Measurements from ENCODE around the gene CENPX. TPM values are rescaled to one million over a fixed set of nuclear protein-coding genes. Genes with fewer than 3 reads are reported as not detected.
A peak's percentile ranks its signal among the peaks of the same experiment; 100 is the strongest.

The CENPX gene
- total and polyA plus RNA-seq, 2 of the 13 experiments (the other 11 are each of a cell fraction or from before 2014, with no cell fraction given): 92.7 to 170 TPM

DNA sequence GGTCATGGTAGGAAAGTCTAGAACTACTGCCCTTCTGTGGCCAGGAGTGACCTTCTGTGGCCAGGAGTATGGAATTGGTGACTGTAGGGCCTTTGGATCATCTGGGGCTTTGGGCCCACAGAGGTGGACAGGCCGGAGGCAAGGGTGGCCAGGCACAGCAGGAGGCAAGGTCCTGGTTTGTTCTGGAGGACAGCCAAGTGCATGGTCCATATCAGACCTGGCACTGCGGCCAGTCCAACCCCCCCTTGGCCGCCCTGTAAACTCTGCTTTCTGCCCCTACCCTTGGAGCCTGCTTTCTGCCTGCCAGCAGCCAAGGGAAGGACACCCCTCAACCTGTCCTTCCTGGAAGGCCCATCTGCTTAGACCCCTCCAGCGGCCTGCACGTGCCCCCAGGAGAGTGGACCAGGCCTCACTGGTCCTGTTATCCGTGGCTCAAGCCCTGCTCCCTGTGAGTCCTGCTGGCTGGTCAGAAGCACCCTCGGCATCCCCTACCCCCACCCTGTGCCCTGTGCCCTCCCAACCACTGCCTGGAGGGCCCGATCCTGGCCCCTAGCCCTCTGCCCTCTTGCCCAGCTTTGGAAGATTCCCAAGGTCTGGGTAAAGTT lies 17.1 kb upstream of the CENPX start (continued):
- TF ChIP-seq, protein P1, sequence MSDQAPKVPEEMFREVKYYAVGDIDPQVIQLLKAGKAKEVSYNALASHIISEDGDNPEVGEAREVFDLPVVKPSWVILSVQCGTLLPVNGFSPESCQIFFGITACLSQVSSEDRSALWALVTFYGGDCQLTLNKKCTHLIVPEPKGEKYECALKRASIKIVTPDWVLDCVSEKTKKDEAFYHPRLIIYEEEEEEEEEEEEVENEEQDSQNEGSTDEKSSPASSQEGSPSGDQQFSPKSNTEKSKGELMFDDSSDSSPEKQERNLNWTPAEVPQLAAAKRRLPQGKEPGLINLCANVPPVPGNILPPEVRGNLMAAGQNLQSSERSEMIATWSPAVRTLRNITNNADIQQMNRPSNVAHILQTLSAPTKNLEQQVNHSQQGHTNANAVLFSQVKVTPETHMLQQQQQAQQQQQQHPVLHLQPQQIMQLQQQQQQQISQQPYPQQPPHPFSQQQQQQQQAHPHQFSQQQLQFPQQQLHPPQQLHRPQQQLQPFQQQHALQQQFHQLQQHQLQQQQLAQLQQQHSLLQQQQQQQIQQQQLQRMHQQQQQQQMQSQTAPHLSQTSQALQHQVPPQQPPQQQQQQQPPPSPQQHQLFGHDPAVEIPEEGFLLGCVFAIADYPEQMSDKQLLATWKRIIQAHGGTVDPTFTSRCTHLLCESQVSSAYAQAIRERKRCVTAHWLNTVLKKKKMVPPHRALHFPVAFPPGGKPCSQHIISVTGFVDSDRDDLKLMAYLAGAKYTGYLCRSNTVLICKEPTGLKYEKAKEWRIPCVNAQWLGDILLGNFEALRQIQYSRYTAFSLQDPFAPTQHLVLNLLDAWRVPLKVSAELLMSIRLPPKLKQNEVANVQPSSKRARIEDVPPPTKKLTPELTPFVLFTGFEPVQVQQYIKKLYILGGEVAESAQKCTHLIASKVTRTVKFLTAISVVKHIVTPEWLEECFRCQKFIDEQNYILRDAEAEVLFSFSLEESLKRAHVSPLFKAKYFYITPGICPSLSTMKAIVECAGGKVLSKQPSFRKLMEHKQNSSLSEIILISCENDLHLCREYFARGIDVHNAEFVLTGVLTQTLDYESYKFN (CRISPR knock-in tag; conservative IDR thresholded peaks at IDR 0.05): peak; percentile 70
- TF ChIP-seq PAWR (CRISPR knock-in tag; IDR thresholded peaks at IDR 0.05; ENCODE audit: borderline replicate concordance) (no peak), TFAP4 (IDR thresholded peaks at IDR 0.05; ENCODE audit: borderline replicate concordance, low read depth) (peak; percentile 50; the same call in 1 of the 2 replicates), ZBTB3 (CRISPR knock-in tag; IDR thresholded peaks at IDR 0.05; ENCODE audit: borderline replicate concordance, low read depth) (no peak), ZBTB7A (CRISPR knock-in tag; IDR thresholded peaks at IDR 0.05) (peak; percentile 66; the same call in 1 of the 2 replicates), ZNF562 (CRISPR knock-in tag; IDR thresholded peaks at IDR 0.05; ENCODE audit: borderline replicate concordance) (no peak), ZNF230 (CRISPR knock-in tag; IDR thresholded peaks at IDR 0.05) (no peak), TEAD2 (CRISPR knock-in tag; IDR thresholded peaks at IDR 0.05) (no peak), PATZ1 (CRISPR knock-in tag; IDR thresholded peaks at IDR 0.05) (peak; percentile 89), MTA1 (CRISPR knock-in tag; IDR thresholded peaks at IDR 0.05; ENCODE audit: borderline replicate concordance) (peak; percentile 87; the same call in 1 of the 2 replicates), ZNF430 (CRISPR knock-in tag; IDR thresholded peaks at IDR 0.05) (peak; percentile 50; the same call in 1 of the 2 replicates), ATF7-NPFF (CRISPR knock-in tag; IDR thresholded peaks at IDR 0.05; ENCODE audit: low read depth) (no peak), REPIN1 (CRISPR knock-in tag; IDR thresholded peaks at IDR 0.05; ENCODE audit: borderline replicate concordance, low read depth) (no peak), ZNF225 (CRISPR knock-in tag; IDR thresholded peaks at IDR 0.05) (no peak), HNRNPL (IDR thresholded peaks at IDR 0.05; ENCODE audit: low read depth, low read length) (peak; percentile 97), ZNF570 (CRISPR knock-in tag; IDR thresholded peaks at IDR 0.05; ENCODE audit: borderline replicate concordance) (no peak), HMGXB4 (CRISPR knock-in tag; IDR thresholded peaks at IDR 0.05; ENCODE audit: borderline replicate concordance in 1 of 2, low read depth in 1 of 2) (0 out of 4 replicates have a peak, but pooled peaks of 1 of the 2 experiments have one; percentile 37), ZNF350 (CRISPR knock-in tag; IDR thresholded peaks at IDR 0.05; ENCODE audit: borderline replicate concordance, low read depth) (0 out of 2 replicates have a peak, but pooled peaks have one; percentile 41)
- TF ChIP-seq, protein P2, sequence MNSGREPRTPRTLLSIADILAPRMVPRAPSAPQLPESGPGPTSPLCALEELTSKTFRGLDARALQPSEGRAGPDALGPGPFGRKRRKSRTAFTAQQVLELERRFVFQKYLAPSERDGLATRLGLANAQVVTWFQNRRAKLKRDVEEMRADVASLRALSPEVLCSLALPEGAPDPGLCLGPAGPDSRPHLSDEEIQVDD (CRISPR knock-in tag; IDR thresholded peaks at IDR 0.05; ENCODE audit: borderline replicate concordance): no peak

Data from HepG2 (cell line).